ENCODE measurements around the gene PREPL. TPM values are rescaled to one million over a fixed set of nuclear protein-coding genes. Genes with fewer than 3 reads are reported as not detected.

Gene PREPL
- 10 to 100 TPM; 28.9 to 42.3 TPM for total RNA-seq
- 53.4 TPM for polyA plus RNA-seq (2013, experiment 1 of 2)
- polyA plus RNA-seq (2013, experiment 2 of 2): 49.1 TPM
- long read RNA-seq, experiment 1, full-length matches to known transcripts: 5 of 20 reads
- long read RNA-seq, experiment 1, partial matches to known transcripts: 5 of 20 reads
- long read RNA-seq, experiment 1, other reads (novel, unspliced or antisense): 10 of 20 reads
- long read RNA-seq, experiment 2, full-length matches to known transcripts: 58 of 84 reads
- long read RNA-seq, experiment 2, partial matches to known transcripts: 8 of 84 reads
- long read RNA-seq, experiment 2, other reads (novel, unspliced or antisense): 18 of 84 reads
- long read RNA-seq, experiment 3, full-length matches to known transcripts: 95 of 127 reads
- long read RNA-seq, experiment 3, partial matches to known transcripts: 6 of 127 reads
- long read RNA-seq, experiment 3, other reads (novel, unspliced or antisense): 26 of 127 reads
- long read RNA-seq, experiment 4, full-length matches to known transcripts: 10 of 20 reads
- long read RNA-seq, experiment 4, partial matches to known transcripts: 6 of 20 reads
- long read RNA-seq, experiment 4, other reads (novel, unspliced or antisense): 4 of 20 reads

- no peak for TF ChIP-seq CTCF (conservative IDR thresholded peaks at IDR 0.05)
- Mint-ChIP-seq H3K27me3 (ENCODE audit: insufficient read depth) (no peaks in the 10 kb centered on the region), H3K4me3 (peak within 1 kb of the TSS; percentile 82)
Observed at GRCh38 chr2:44361330-44362206, at the start of gene PREPL, which contains the start of gene CAMKMT. Gene PREPL (minus strand): TSS chr2:44361494. CDS start chr2:44346342, 15,152 bp downstream. Gene CAMKMT (plus strand): TSS chr2:44361947.

DNA sequence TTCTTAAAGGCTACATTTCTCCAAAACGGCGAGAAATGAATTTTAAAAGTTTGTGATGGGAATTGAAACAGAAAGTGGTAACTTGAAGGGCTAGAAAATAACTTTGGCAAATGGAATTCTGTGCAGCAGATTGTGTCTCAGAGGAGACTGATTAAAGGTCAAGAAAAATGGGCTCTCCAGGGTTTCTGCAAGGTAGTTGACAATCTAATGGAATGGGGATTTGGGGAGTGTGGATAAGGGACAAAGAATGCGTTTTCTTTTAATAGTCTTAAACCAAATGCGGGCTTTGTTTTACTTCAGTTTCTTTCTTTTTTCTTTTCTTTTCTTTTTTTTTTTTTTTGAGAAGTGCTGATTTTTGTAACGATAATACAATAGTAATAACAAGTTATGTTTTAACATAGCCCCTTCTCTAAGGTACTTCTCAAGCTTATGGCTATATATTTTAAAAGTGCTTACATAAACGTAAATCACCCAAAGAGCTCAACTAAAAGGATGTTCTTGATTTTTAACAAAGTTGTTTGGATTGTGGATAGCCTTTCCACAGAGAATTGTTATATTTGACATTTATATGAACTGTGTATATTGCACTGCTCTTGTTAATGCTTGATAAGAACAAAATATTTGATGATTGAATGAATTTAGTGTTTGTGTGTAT is 37.1 kb upstream of the PREPL start:
- no peak for TF ChIP-seq CTCF (conservative IDR thresholded peaks at IDR 0.05)
- H3K4me1 Mint-ChIP-seq: peaks cover 32% of the 10 kb centered on the region
- H3K4me1 ChIP-seq (ENCODE audit: control insufficient read depth, insufficient read depth, low read length): no peaks in the 10 kb centered on the region
- H3K27ac ChIP-seq (ENCODE audit: low read depth, low read length): no peak overlapping the region
- H3K27me3 Mint-ChIP-seq (ENCODE audit: insufficient read depth): no peaks in the 10 kb centered on the region
- no peaks in the 10 kb centered on the region for H3K9me3 Mint-ChIP-seq
- peak overlapping the region; percentile 25 for H3K27ac Mint-ChIP-seq
- no peaks in the 10 kb centered on the region for H3K36me3 ChIP-seq (ENCODE audit: control insufficient read depth, insufficient read depth, low read length)
- H3K36me3 Mint-ChIP-seq (ENCODE audit: low read depth): no peaks in the 10 kb centered on the region
- no peaks in the 10 kb centered on the region for H3K27me3 ChIP-seq (ENCODE audit: control insufficient read depth, insufficient read depth, low read length, poor library complexity, severe bottlenecking)
- no peak overlapping the region for H3K4me3 ChIP-seq (ENCODE audit: low read length)
- no peak overlapping the region for H3K9ac ChIP-seq (ENCODE audit: extremely low read depth, low read length, poor library complexity, severe bottlenecking)
- DNase-seq: no peak
- no peaks in the 10 kb centered on the region for H3K9me3 ChIP-seq (ENCODE audit: control insufficient read depth, low read length)
- WGBS, 2 experiments (ENCODE audit: insufficient coverage in 1 of 2, insufficient read length in 1 of 2): 75 to 100% methylated on average over 2 to 3 of the region's 6 CpGs
- no peak overlapping the region for H3K4me3 Mint-ChIP-seq

More at GRCh38 chr2:44361330-44362206, at the start of gene PREPL, which contains the start of gene CAMKMT:
- Histone ChIP-seq H3K9ac (ENCODE audit: extremely low read depth, low read length, poor library complexity, severe bottlenecking) (peak within 1 kb of the TSS; percentile 79), H3K4me1 (ENCODE audit: control insufficient read depth, insufficient read depth, low read length) (peaks cover 6% of the 10 kb centered on the region), H3K4me3 (ENCODE audit: low read length) (peak within 1 kb of the TSS; percentile 89), H3K9me3 (ENCODE audit: control insufficient read depth, low read length) (no peaks in the 10 kb centered on the region), H3K27ac (ENCODE audit: low read depth, low read length) (peak within 1 kb of the TSS; percentile 92), H3K27me3 (ENCODE audit: control insufficient read depth, insufficient read depth, low read length, poor library complexity, severe bottlenecking) (no peaks in the 10 kb centered on the region), H3K36me3 (ENCODE audit: control insufficient read depth, insufficient read depth, low read length) (no peaks in the 10 kb centered on the region)
- 0% methylated on average over 18 to 57 of the region's 57 CpGs for WGBS, 2 experiments (ENCODE audit: insufficient coverage in 1 of 2, insufficient read length in 1 of 2)
- Mint-ChIP-seq H3K4me1 (peaks cover 15% of the 10 kb centered on the region), H3K36me3 (ENCODE audit: low read depth) (peaks cover 2% of the 10 kb centered on the region), H3K27ac (peak within 1 kb of the TSS; percentile 100), H3K9me3 (no peaks in the 10 kb centered on the region)
- peak; percentile 99 for DNase-seq

All from endodermal cell (in vitro differentiated cells).